Liver (tissue), 9 donors: ENCODE results near the gene HSPA12A. TPM values are rescaled to one million over a fixed set of nuclear protein-coding genes. Genes with fewer than 3 reads are reported as not detected.

Experiments used
- DNase-seq: peaks from one replicate; pipeline ENCODE4 v3.0.0-alpha.2; 2017; ENCODE audit warnings: low spot score
- H3K27ac ChIP-seq, 2 donors: one replicate each; pipeline ENCODE4 v1.7.0; 2013; ENCODE audit warnings: inconsistent platforms in 2 of 2, low read length in 2 of 2, control low read depth in 1 of 2, low read depth in 1 of 2, mild to moderate bottlenecking in 1 of 2
- H3K27me3 ChIP-seq, 4 donors: one replicate each; pipeline versions ENCODE4 v1.6.1 to v1.7.0; 2013; ENCODE audit warnings: low read length in 3 of 4, inconsistent platforms in 1 of 4, mild to moderate bottlenecking in 1 of 4, moderate library complexity in 1 of 4; ENCODE audit not compliant: control insufficient read depth in 4 of 4, insufficient read depth in 4 of 4
- H3K36me3 ChIP-seq, 4 donors: one replicate each; pipeline versions ENCODE4 v1.6.1 to v1.7.0; 2013; ENCODE audit warnings: low read length in 3 of 4, mild to moderate bottlenecking in 3 of 4, low read depth in 1 of 4, moderate library complexity in 1 of 4; ENCODE audit not compliant: control insufficient read depth in 4 of 4, insufficient read depth in 3 of 4
- H3K4me1 ChIP-seq, 4 donors: one replicate each; pipeline versions ENCODE4 v1.6.1 to v1.7.0; 2013; ENCODE audit warnings: low read length in 3 of 4, mild to moderate bottlenecking in 3 of 4, moderate library complexity in 1 of 4; ENCODE audit not compliant: control insufficient read depth in 4 of 4, insufficient read depth in 4 of 4
- H3K4me3 ChIP-seq, 3 donors: one replicate each; pipeline versions ENCODE4 v1.6.1 to v1.7.0; 2013; ENCODE audit warnings: low read length in 3 of 3, control low read depth in 1 of 3, low read depth in 1 of 3, mild to moderate bottlenecking in 1 of 3
- H3K9ac ChIP-seq, 2 donors: one replicate each; pipeline ENCODE4 v1.7.0; 2013; ENCODE audit warnings: low read length in 2 of 2, mild to moderate bottlenecking in 2 of 2, moderate library complexity in 2 of 2, control low read depth in 1 of 2, low read depth in 1 of 2
- H3K9me3 ChIP-seq, 4 donors: one replicate each; pipeline versions ENCODE4 v1.6.1 to v1.7.0; 2013; ENCODE audit warnings: low read length in 3 of 4; ENCODE audit not compliant: control insufficient read depth in 4 of 4
- CTCF ChIP-seq: fragments of 150-350 bp; IDR thresholded peaks from 2 replicates; pipeline ENCODE4 v1.5.1; 2017; ENCODE audit warnings: improper control_type of control experiment, low read depth, low read length; ENCODE audit not compliant: missing input control
- EGR1 ChIP-seq, 2 donors: IDR thresholded peaks; 2 replicates each; pipeline ENCODE4 v1.6.1; 2016 to 2018; ENCODE audit warnings: antibody characterized with exemption in 2 of 2, low read depth in 2 of 2
- FOXA1 ChIP-seq: IDR thresholded peaks from 2 replicates; pipeline ENCODE4 v1.6.1; 2016; ENCODE audit warnings: antibody characterized with exemption
- FOXA2 ChIP-seq: IDR thresholded peaks from 2 replicates; pipeline ENCODE4 v1.6.1; 2016; ENCODE audit warnings: antibody characterized with exemption
- GABPA ChIP-seq, 2 donors: IDR thresholded peaks in 1 of 2; conservative IDR thresholded peaks in 1 of 2; 2 replicates each; pipeline ENCODE4 v1.6.1; 2016; ENCODE audit warnings: antibody characterized with exemption in 2 of 2, mild to moderate bottlenecking in 1 of 2, moderate library complexity in 1 of 2
- HNF4A ChIP-seq, 2 donors: conservative IDR thresholded peaks; 2 replicates each; pipeline ENCODE4 v1.6.1; 2016; ENCODE audit warnings: antibody characterized with exemption in 2 of 2, mild to moderate bottlenecking in 2 of 2
- HNF4G ChIP-seq: IDR thresholded peaks from 2 replicates; pipeline ENCODE4 v1.6.1; 2016; ENCODE audit warnings: antibody characterized with exemption
- JUND ChIP-seq, 2 donors: IDR thresholded peaks; 2 replicates each; pipeline ENCODE4 v1.6.1; 2016; ENCODE audit warnings: antibody characterized with exemption in 2 of 2
- MAX ChIP-seq: IDR thresholded peaks from 2 replicates; pipeline ENCODE4 v1.6.1; 2016; ENCODE audit warnings: antibody characterized with exemption
- NR2F2 ChIP-seq: IDR thresholded peaks from 2 replicates; pipeline ENCODE4 v1.6.1; 2016; ENCODE audit warnings: antibody characterized with exemption
- RAD21 ChIP-seq, 2 donors: IDR thresholded peaks; 2 replicates each; pipeline ENCODE4 v1.6.1; 2016; ENCODE audit warnings: antibody characterized with exemption in 2 of 2, mild to moderate bottlenecking in 2 of 2
- REST ChIP-seq: IDR thresholded peaks from 2 replicates; pipeline ENCODE4 v1.6.1; 2016; ENCODE audit warnings: antibody characterized with exemption, mild to moderate bottlenecking
- RXRA ChIP-seq, 2 donors: IDR thresholded peaks; 2 replicates each; pipeline ENCODE4 v1.6.1; 2017 to 2018; ENCODE audit warnings: antibody characterized with exemption in 2 of 2, mild to moderate bottlenecking in 1 of 2
- SP1 ChIP-seq: IDR thresholded peaks from 2 replicates; pipeline ENCODE4 v1.6.1; 2018; ENCODE audit warnings: antibody characterized with exemption, mild to moderate bottlenecking
- TAF1 ChIP-seq: conservative IDR thresholded peaks from 2 replicates; pipeline ENCODE4 v1.6.1; 2016; ENCODE audit warnings: antibody characterized with exemption, mild to moderate bottlenecking
- YY1 ChIP-seq: IDR thresholded peaks from 2 replicates; pipeline ENCODE4 v1.6.1; 2016; ENCODE audit warnings: antibody characterized with exemption, mild to moderate bottlenecking
- WGBS: extraction: QIAGEN DNeasy Blood & Tissue Kit; methylation state at CpG from one replicate; pipeline ENCODE4 v1.1.7; 2013; 5-methylcytosine and 5-hydroxymethylcytosine counted together
- polyA plus RNA-seq, 2 donors: library from polyadenylated mRNA; stranded (reverse) in 1 of 2; unstranded in 1 of 2; fragments of 200-250 nt in 1 of 2; fragments of >200 nt in 1 of 2; fragmentation: Nextera tagmentation in 1 of 2; extraction: Ambion mirVana in 1 of 2; gene quantifications; one replicate each; pipeline versions ENCODE4 v1.2.1 to v1.2.3, GENCODE V29; 2013 to 2015
- total RNA-seq, 2 donors: library from RNA; depleted of rRNA; stranded (reverse); fragments of >200 nt; gene quantifications; one replicate each; pipeline ENCODE4 v1.2.3, GENCODE V29; 2014
- TF ChIP-seq, protein P1 (sequence below): IDR thresholded peaks from 2 replicates; pipeline ENCODE4 v1.6.1; 2016; ENCODE audit warnings: antibody characterized with exemption
- TF ChIP-seq, protein P2 (sequence below): IDR thresholded peaks from 2 replicates; pipeline ENCODE4 v1.6.1; 2016; ENCODE audit warnings: antibody characterized with exemption
- donor health status: healthy.
- donor health status: healthy.
- donor health status: healthy.
- donor health status: healthy.
- donor health status: healthy.

HSPA12A gene
- total and polyA plus RNA-seq, 4 donors: 1.3 to 4.5 (median 1.6) TPM

- Histone ChIP-seq H3K36me3 (no peaks in the 10 kb centered on the region), H3K27ac (no peak overlapping the region), H3K9me3 (no peaks in the 10 kb centered on the region), H3K4me1 (peaks cover 3 to 18% (median 5%) of the 10 kb centered on the region in 4 donors), H3K4me3 (no peak overlapping the region), H3K9ac (no peak overlapping the region), H3K27me3 (no peaks in the 10 kb centered on the region)
- TF ChIP-seq HNF4G: no peak
- TF ChIP-seq FOXA1: no peak
- TF ChIP-seq REST: no peak
- TF ChIP-seq SP1: no peak
- TF ChIP-seq CTCF: no peak
- TF ChIP-seq, protein P1, sequence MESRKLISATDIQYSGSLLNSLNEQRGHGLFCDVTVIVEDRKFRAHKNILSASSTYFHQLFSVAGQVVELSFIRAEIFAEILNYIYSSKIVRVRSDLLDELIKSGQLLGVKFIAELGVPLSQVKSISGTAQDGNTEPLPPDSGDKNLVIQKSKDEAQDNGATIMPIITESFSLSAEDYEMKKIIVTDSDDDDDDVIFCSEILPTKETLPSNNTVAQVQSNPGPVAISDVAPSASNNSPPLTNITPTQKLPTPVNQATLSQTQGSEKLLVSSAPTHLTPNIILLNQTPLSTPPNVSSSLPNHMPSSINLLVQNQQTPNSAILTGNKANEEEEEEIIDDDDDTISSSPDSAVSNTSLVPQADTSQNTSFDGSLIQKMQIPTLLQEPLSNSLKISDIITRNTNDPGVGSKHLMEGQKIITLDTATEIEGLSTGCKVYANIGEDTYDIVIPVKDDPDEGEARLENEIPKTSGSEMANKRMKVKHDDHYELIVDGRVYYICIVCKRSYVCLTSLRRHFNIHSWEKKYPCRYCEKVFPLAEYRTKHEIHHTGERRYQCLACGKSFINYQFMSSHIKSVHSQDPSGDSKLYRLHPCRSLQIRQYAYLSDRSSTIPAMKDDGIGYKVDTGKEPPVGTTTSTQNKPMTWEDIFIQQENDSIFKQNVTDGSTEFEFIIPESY: no peak
- no peak for TF ChIP-seq MAX
- TF ChIP-seq JUND (IDR thresholded peaks at IDR 0.05): no peak
- TF ChIP-seq RAD21 (IDR thresholded peaks at IDR 0.05): no peak
- no peak for TF ChIP-seq GABPA (IDR thresholded peaks at IDR 0.05 in 1 of 2, conservative IDR thresholded peaks at IDR 0.05 in 1 of 2)
- no peak for TF ChIP-seq YY1
- no peak for TF ChIP-seq TAF1
- TF ChIP-seq NR2F2: no peak
- TF ChIP-seq EGR1 (IDR thresholded peaks at IDR 0.05; ENCODE audit: low read depth in 2 of 2): no peak
- no peak for TF ChIP-seq RXRA (IDR thresholded peaks at IDR 0.05)
- TF ChIP-seq, protein P2, sequence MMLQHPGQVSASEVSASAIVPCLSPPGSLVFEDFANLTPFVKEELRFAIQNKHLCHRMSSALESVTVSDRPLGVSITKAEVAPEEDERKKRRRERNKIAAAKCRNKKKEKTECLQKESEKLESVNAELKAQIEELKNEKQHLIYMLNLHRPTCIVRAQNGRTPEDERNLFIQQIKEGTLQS: no peak
- TF ChIP-seq FOXA2: no peak
- TF ChIP-seq HNF4A (conservative IDR thresholded peaks at IDR 0.05): no peak
- WGBS: 93% methylated on average over 5 of the region's 5 CpGs
- no peak for DNase-seq
These were observed 4.0 kb downstream of the HSPA12A start for GRCh38 chr10:116738339-116738738.
